Measurements from ENCODE around the gene ELN. TPM values are rescaled to one million over a fixed set of nuclear protein-coding genes. Genes with fewer than 3 reads are reported as not detected.
A peak's percentile ranks its signal among the peaks of the same experiment; 100 is the strongest.

Gene ELN
- polyA plus RNA-seq, 1 donor = 54.4 TPM

GRCh38 chr7:74023092-74023536 lies 4.9 kb upstream of the ELN start:
- no peaks in the 10 kb centered on the region for H3K36me3 ChIP-seq (ENCODE audit: control insufficient read depth, insufficient read depth, low read length)
- no peaks in the 10 kb centered on the region for H3K4me1 ChIP-seq (ENCODE audit: control insufficient read depth, insufficient read depth, low read length)
- H3K27ac ChIP-seq (ENCODE audit: low read length) = no peak overlapping the region
- peaks cover 30% of the 10 kb centered on the region for H3K27me3 ChIP-seq (ENCODE audit: control insufficient read depth, insufficient read depth, low read length)
- no peak overlapping the region for H3K4me3 ChIP-seq (ENCODE audit: low read length)
- no peak for DNase-seq
- no peaks in the 10 kb centered on the region for H3K9me3 ChIP-seq (ENCODE audit: control insufficient read depth, low read depth, low read length)
- no CpG with 5 or more reads among the region's 12 CpGs for WGBS (ENCODE audit: insufficient coverage, low lambda C conversion rate)

GRCh38 chr7:74023786-74024185 lies 4.2 kb upstream of the ELN start:
- H3K27me3 ChIP-seq (ENCODE audit: control insufficient read depth, insufficient read depth, low read length) = peaks cover 33% of the 10 kb centered on the region
- WGBS (ENCODE audit: insufficient coverage, low lambda C conversion rate) = no CpG with 5 or more reads among the region's 11 CpGs
- DNase-seq = no peak
- H3K27ac ChIP-seq (ENCODE audit: low read length) = no peak overlapping the region
- no peaks in the 10 kb centered on the region for H3K4me1 ChIP-seq (ENCODE audit: control insufficient read depth, insufficient read depth, low read length)
- no peaks in the 10 kb centered on the region for H3K9me3 ChIP-seq (ENCODE audit: control insufficient read depth, low read depth, low read length)
- H3K4me3 ChIP-seq (ENCODE audit: low read length) = no peak overlapping the region
- H3K36me3 ChIP-seq (ENCODE audit: control insufficient read depth, insufficient read depth, low read length) = no peaks in the 10 kb centered on the region

GRCh38 chr7:74025146-74025545 lies 2.8 kb upstream of the ELN start:
- no peak overlapping the region for H3K27ac ChIP-seq (ENCODE audit: low read length)
- no peaks in the 10 kb centered on the region for H3K9me3 ChIP-seq (ENCODE audit: control insufficient read depth, low read depth, low read length)
- no peaks in the 10 kb centered on the region for H3K36me3 ChIP-seq (ENCODE audit: control insufficient read depth, insufficient read depth, low read length)
- no peak for DNase-seq
- no CpG with 5 or more reads among the region's 8 CpGs for WGBS (ENCODE audit: insufficient coverage, low lambda C conversion rate)
- H3K4me3 ChIP-seq (ENCODE audit: low read length) = no peak overlapping the region
- H3K27me3 ChIP-seq (ENCODE audit: control insufficient read depth, insufficient read depth, low read length) = peaks cover 33% of the 10 kb centered on the region
- H3K4me1 ChIP-seq (ENCODE audit: control insufficient read depth, insufficient read depth, low read length) = peaks cover 5% of the 10 kb centered on the region

- no peak overlapping the region for H3K4me3 ChIP-seq (ENCODE audit: low read length)
- peaks cover 5% of the 10 kb centered on the region for H3K4me1 ChIP-seq (ENCODE audit: control insufficient read depth, insufficient read depth, low read length)
- H3K27ac ChIP-seq (ENCODE audit: low read length) = no peak overlapping the region
- no peaks in the 10 kb centered on the region for H3K36me3 ChIP-seq (ENCODE audit: control insufficient read depth, insufficient read depth, low read length)
- DNase-seq = no peak
- no peaks in the 10 kb centered on the region for H3K9me3 ChIP-seq (ENCODE audit: control insufficient read depth, low read depth, low read length)
- no CpG with 5 or more reads among the region's 8 CpGs for WGBS (ENCODE audit: insufficient coverage, low lambda C conversion rate)
- H3K27me3 ChIP-seq (ENCODE audit: control insufficient read depth, insufficient read depth, low read length) = peaks cover 33% of the 10 kb centered on the region
Observed at GRCh38 chr7:74025730-74026129, 2.2 kb upstream of the ELN start.

- H3K4me3 ChIP-seq (ENCODE audit: low read length) = no peak overlapping the region
- H3K4me1 ChIP-seq (ENCODE audit: control insufficient read depth, insufficient read depth, low read length) = peaks cover 7% of the 10 kb centered on the region
Observed at GRCh38 chr7:74026406-74026902, 1.5 kb upstream of the ELN start.

GRCh38 chr7:74026903-74027682 lies 880 bp upstream of the ELN start:
- no peak overlapping the region for H3K4me3 ChIP-seq (ENCODE audit: low read length)
- peak overlapping the region; percentile 30 for H3K27ac ChIP-seq (ENCODE audit: low read length)
- WGBS (ENCODE audit: insufficient coverage, low lambda C conversion rate) = no CpG with 5 or more reads among the region's 18 CpGs
- no peaks in the 10 kb centered on the region for H3K9me3 ChIP-seq (ENCODE audit: control insufficient read depth, low read depth, low read length)
- peaks cover 7% of the 10 kb centered on the region for H3K4me1 ChIP-seq (ENCODE audit: control insufficient read depth, insufficient read depth, low read length)
- peak in 1 of 2 donors; percentile 55 for DNase-seq
- H3K27me3 ChIP-seq (ENCODE audit: control insufficient read depth, insufficient read depth, low read length) = peaks cover 27% of the 10 kb centered on the region
- no peaks in the 10 kb centered on the region for H3K36me3 ChIP-seq (ENCODE audit: control insufficient read depth, insufficient read depth, low read length)

More at GRCh38 chr7:74026406-74026902, 1.5 kb upstream of the ELN start:
- no peak for DNase-seq
- Histone ChIP-seq H3K27ac (ENCODE audit: low read length) (no peak overlapping the region), H3K9me3 (ENCODE audit: control insufficient read depth, low read depth, low read length) (no peaks in the 10 kb centered on the region), H3K27me3 (ENCODE audit: control insufficient read depth, insufficient read depth, low read length) (peaks cover 33% of the 10 kb centered on the region), H3K36me3 (ENCODE audit: control insufficient read depth, insufficient read depth, low read length) (no peaks in the 10 kb centered on the region)
- no CpG with 5 or more reads among the region's 6 CpGs for WGBS (ENCODE audit: insufficient coverage, low lambda C conversion rate)

- DNase-seq = no peak
- peak overlapping the region; percentile 42 for H3K27ac ChIP-seq (ENCODE audit: low read length)
- H3K27me3 ChIP-seq (ENCODE audit: control insufficient read depth, insufficient read depth, low read length) = peaks cover 19% of the 10 kb centered on the region
- WGBS (ENCODE audit: insufficient coverage, low lambda C conversion rate) = no CpG with 5 or more reads among the region's 13 CpGs
- H3K36me3 ChIP-seq (ENCODE audit: control insufficient read depth, insufficient read depth, low read length) = no peaks in the 10 kb centered on the region
- H3K4me3 ChIP-seq (ENCODE audit: low read length) = peak overlapping the region; percentile 46
- H3K4me1 ChIP-seq (ENCODE audit: control insufficient read depth, insufficient read depth, low read length) = peaks cover 9% of the 10 kb centered on the region
- no peaks in the 10 kb centered on the region for H3K9me3 ChIP-seq (ENCODE audit: control insufficient read depth, low read depth, low read length)
Observed at GRCh38 chr7:74028321-74028838, 407 bp downstream of the ELN start.

- no peak overlapping the region for H3K27ac ChIP-seq (ENCODE audit: low read length)
- H3K9me3 ChIP-seq (ENCODE audit: control insufficient read depth, low read depth, low read length) = no peaks in the 10 kb centered on the region
- peak overlapping the region; percentile 46 for H3K4me3 ChIP-seq (ENCODE audit: low read length)
- H3K4me1 ChIP-seq (ENCODE audit: control insufficient read depth, insufficient read depth, low read length) = peaks cover 18% of the 10 kb centered on the region
- peaks cover 15% of the 10 kb centered on the region for H3K27me3 ChIP-seq (ENCODE audit: control insufficient read depth, insufficient read depth, low read length)
- no CpG with 5 or more reads among the region's 18 CpGs for WGBS (ENCODE audit: insufficient coverage, low lambda C conversion rate)
- DNase-seq = no peak
- H3K36me3 ChIP-seq (ENCODE audit: control insufficient read depth, insufficient read depth, low read length) = no peaks in the 10 kb centered on the region
Observed at GRCh38 chr7:74029089-74029785, 1.3 kb downstream of the ELN start.

- peaks cover 18% of the 10 kb centered on the region for H3K4me1 ChIP-seq (ENCODE audit: control insufficient read depth, insufficient read depth, low read length)
- peak overlapping the region; percentile 46 for H3K4me3 ChIP-seq (ENCODE audit: low read length)
- no peaks in the 10 kb centered on the region for H3K9me3 ChIP-seq (ENCODE audit: control insufficient read depth, low read depth, low read length)
- peaks cover 15% of the 10 kb centered on the region for H3K27me3 ChIP-seq (ENCODE audit: control insufficient read depth, insufficient read depth, low read length)
- no peak overlapping the region for H3K27ac ChIP-seq (ENCODE audit: low read length)
- WGBS (ENCODE audit: insufficient coverage, low lambda C conversion rate) = no CpG with 5 or more reads among the region's 8 CpGs
- DNase-seq = peak in 1 of 2 donors; percentile 35
- no peaks in the 10 kb centered on the region for H3K36me3 ChIP-seq (ENCODE audit: control insufficient read depth, insufficient read depth, low read length)
Observed at GRCh38 chr7:74029991-74030415, 2.0 kb downstream of the ELN start.

GRCh38 chr7:74030861-74031260 lies 2.9 kb downstream of the ELN start:
- WGBS (ENCODE audit: insufficient coverage, low lambda C conversion rate) = no CpG with 5 or more reads among the region's 7 CpGs
- Histone ChIP-seq H3K27ac (ENCODE audit: low read length) (no peak overlapping the region), H3K27me3 (ENCODE audit: control insufficient read depth, insufficient read depth, low read length) (peaks cover 11% of the 10 kb centered on the region), H3K36me3 (ENCODE audit: control insufficient read depth, insufficient read depth, low read length) (no peaks in the 10 kb centered on the region), H3K9me3 (ENCODE audit: control insufficient read depth, low read depth, low read length) (no peaks in the 10 kb centered on the region), H3K4me3 (ENCODE audit: low read length) (no peak overlapping the region), H3K4me1 (ENCODE audit: control insufficient read depth, insufficient read depth, low read length) (peaks cover 18% of the 10 kb centered on the region)
- DNase-seq = no peak
